ENCODE results near the gene MDH2.
"Not testable (repeated sequence)": the region's sequence is repeated elsewhere in the genome, so short reads cannot be mapped to it uniquely, and the experiment has no call there.

The MDH2 gene
- long read RNA-seq, donor 1, transcript MDH2-205 (2 exons, 648 nt), result minor isoform, 8 of 135 reads
- long read RNA-seq, donor 1, transcript MDH2-201 (9 exons, 2,209 nt), result major isoform, 64 of 135 reads
- long read RNA-seq, donor 1, partial matches to known transcripts, result 50 of 135 reads
- long read RNA-seq, donor 1, other reads (novel, unspliced or antisense), result 6 of 135 reads
- long read RNA-seq, donor 2, transcript MDH2-201 (9 exons, 2,209 nt), result major isoform, 48 of 125 reads
- long read RNA-seq, donor 2, partial matches to known transcripts, result 71 of 125 reads
- long read RNA-seq, donor 2, other reads (novel, unspliced or antisense), result 0 of 125 reads
- long read RNA-seq, donor 3, transcript MDH2-201 (9 exons, 2,209 nt), result major isoform, 46 of 91 reads
- long read RNA-seq, donor 3, partial matches to known transcripts, result 38 of 91 reads
- long read RNA-seq, donor 3, other reads (novel, unspliced or antisense), result 0 of 91 reads
- long read RNA-seq, donor 4, transcript MDH2-201 (9 exons, 2,209 nt), result major isoform, 71 of 144 reads
- long read RNA-seq, donor 4, transcript MDH2-206 (4 exons, 551 nt), result minor isoform, 7 of 144 reads
- long read RNA-seq, donor 4, partial matches to known transcripts, result 62 of 144 reads
- long read RNA-seq, donor 4, other reads (novel, unspliced or antisense), result 0 of 144 reads
- long read RNA-seq, donor 5, transcript MDH2-201 (9 exons, 2,209 nt), result major isoform, 83 of 145 reads
- long read RNA-seq, donor 5, partial matches to known transcripts, result 52 of 145 reads
- long read RNA-seq, donor 5, other reads (novel, unspliced or antisense), result 0 of 145 reads
- long read RNA-seq, donor 6, transcript MDH2-206 (4 exons, 551 nt), result minor isoform, 5 of 179 reads
- long read RNA-seq, donor 6, transcript MDH2-201 (9 exons, 2,209 nt), result major isoform, 66 of 179 reads
- long read RNA-seq, donor 6, partial matches to known transcripts, result 98 of 179 reads
- long read RNA-seq, donor 6, other reads (novel, unspliced or antisense), result 5 of 179 reads
- long read RNA-seq, donor 7, transcript MDH2-206 (4 exons, 551 nt), result minor isoform, 11 of 335 reads
- long read RNA-seq, donor 7, transcript MDH2-201 (9 exons, 2,209 nt), result major isoform, 114 of 335 reads
- long read RNA-seq, donor 7, transcript MDH2-204 (8 exons, 2,020 nt), result minor isoform, 6 of 335 reads
- long read RNA-seq, donor 7, partial matches to known transcripts, result 196 of 335 reads
- long read RNA-seq, donor 7, other reads (novel, unspliced or antisense), result 5 of 335 reads
- long read RNA-seq, donor 8, transcript MDH2-201 (9 exons, 2,209 nt), result major isoform, 60 of 107 reads
- long read RNA-seq, donor 8, partial matches to known transcripts, result 36 of 107 reads
- long read RNA-seq, donor 8, other reads (novel, unspliced or antisense), result 8 of 107 reads

GRCh38 chr7:76047811-76048667 is at the start of gene MDH2, which contains the start of gene STYXL1:
MDH2 (plus strand) TSS chr7:76048106; CDS start chr7:76048161, 55 bp downstream.
STYXL1 (minus strand) TSS chr7:76048000; CDS start chr7:76030523, 17,477 bp downstream.
- DNase-seq, result peak; percentile 90

GRCh38 chr7:76000566-76000965 is 47.3 kb upstream of the MDH2 start:
- DNase-seq, result no peak

- DNase-seq, result no peak
These were observed 45.8 kb upstream of the MDH2 start for GRCh38 chr7:76002139-76002538.

GRCh38 chr7:76002822-76003221 is 45.1 kb upstream of the MDH2 start:
- no peak for DNase-seq

GRCh38 chr7:76003351-76003750 is 44.6 kb upstream of the MDH2 start:
- DNase-seq, result no peak

GRCh38 chr7:76005004-76005403 is 42.9 kb upstream of the MDH2 start:
- DNase-seq, result not testable (repeated sequence)

- DNase-seq, result no peak
These were observed 39.7 kb upstream of the MDH2 start for GRCh38 chr7:76008156-76008687.

- DNase-seq, result no peak
These were observed 38.0 kb upstream of the MDH2 start for GRCh38 chr7:76009672-76010600.

- no peak for DNase-seq
These were observed 36.5 kb upstream of the MDH2 start for GRCh38 chr7:76011442-76011861.

GRCh38 chr7:76016191-76016947 is 31.5 kb upstream of the MDH2 start:
- no peak for DNase-seq

- not testable (repeated sequence) for DNase-seq
These were observed 29.4 kb upstream of the MDH2 start for GRCh38 chr7:76018520-76018919.

- DNase-seq, result peak; percentile 36
These were observed 27.7 kb upstream of the MDH2 start for GRCh38 chr7:76020031-76020714.

- no peak for DNase-seq
These were observed 25.7 kb upstream of the MDH2 start for GRCh38 chr7:76022026-76022780.

GRCh38 chr7:76023002-76023401 is 24.9 kb upstream of the MDH2 start:
- DNase-seq, result no peak

GRCh38 chr7:76029682-76030081 is 18.2 kb upstream of the MDH2 start:
- not testable (repeated sequence) for DNase-seq

GRCh38 chr7:76031964-76032363 is 15.9 kb upstream of the MDH2 start:
- no peak for DNase-seq

GRCh38 chr7:76037310-76037709 is 10.6 kb upstream of the MDH2 start:
- DNase-seq, result no peak
